GM13977 (cell line): Measurements from ENCODE around the gene LRP1B.

Experiments
- DNase-seq: peaks from one replicate; pipeline ENCODE4 v3.0.0; 2012; ENCODE audit warnings: low spot score
- in situ Hi-C: fragments of 300-500 bp; cut with MboI; formaldehyde crosslinking; loops from one replicate; pipeline ENCODE4 v1.12.0; 2022; ENCODE audit warnings: low sequenced_read_pairs, low pct_unique_long_range_greater_than_20kb, mixed read lengths, inconsistent platforms; ENCODE audit not compliant: unreplicated experiment
- TF ChIP-seq, protein P1 (sequence below): IDR thresholded peaks from 2 replicates; pipeline ENCODE4 v1.5.1; 2012; ENCODE audit warnings: mild to moderate bottlenecking, control low read depth; ENCODE audit not compliant: insufficient read depth; ENCODE audit errors: extremely low read depth, missing control alignments

Gene LRP1B

DNA sequence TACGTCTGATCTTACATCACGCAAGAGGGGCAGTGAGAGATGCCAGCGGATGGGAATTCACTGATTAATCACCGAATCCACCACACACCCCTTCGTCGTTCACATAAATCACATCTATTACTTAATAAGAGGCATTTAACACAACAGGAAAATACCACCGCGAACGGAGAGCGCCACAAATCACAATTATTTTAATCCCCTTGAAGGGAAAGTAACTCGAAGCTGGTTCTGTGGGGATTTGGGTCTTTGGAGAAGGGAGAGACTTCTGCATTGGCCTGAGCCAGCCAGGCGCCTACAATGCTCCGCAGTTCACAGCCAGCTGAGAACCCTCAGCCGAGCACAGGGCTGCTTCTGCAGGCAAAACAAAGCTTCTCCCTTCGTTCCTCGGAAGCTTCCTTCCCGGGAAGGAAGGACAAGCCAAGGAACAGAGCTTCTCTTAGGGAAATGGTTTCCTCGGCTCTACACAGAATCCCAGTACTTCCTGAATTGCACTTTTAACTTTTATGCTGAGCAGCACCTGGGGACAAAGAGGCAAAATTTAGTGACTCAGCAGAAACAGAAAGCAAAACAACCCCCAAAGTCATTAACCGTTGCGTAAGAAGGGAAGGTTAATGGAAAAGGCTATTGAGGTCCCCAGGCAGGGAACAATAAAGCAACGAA, at the start of gene LRP1B:
Gene LRP1B (minus strand): TSS at position 7 of the 660 bp plus-strand sequence. CDS start 287 bp downstream, outside the sequence.
- peak; percentile 23 for DNase-seq

DNA sequence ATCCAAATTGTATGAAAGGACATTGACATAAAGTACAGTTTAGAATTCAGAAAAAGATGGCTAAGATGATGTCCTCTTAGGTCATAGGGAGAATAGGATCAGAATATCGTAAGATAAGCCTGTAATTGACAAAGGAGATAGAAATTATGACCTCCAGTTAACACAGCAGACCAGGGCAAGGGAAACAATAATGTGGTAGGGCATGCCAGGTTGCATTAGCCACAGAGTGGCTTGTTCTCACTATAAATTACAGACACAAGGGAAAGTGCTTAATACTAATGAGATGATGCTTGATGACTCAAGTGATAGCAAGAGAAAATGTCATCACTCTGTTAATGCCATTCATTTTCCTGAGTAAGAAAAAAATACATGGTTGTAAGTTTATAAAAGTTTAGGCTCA, 48.9 kb upstream of the LRP1B start:
- TF ChIP-seq, protein P1, sequence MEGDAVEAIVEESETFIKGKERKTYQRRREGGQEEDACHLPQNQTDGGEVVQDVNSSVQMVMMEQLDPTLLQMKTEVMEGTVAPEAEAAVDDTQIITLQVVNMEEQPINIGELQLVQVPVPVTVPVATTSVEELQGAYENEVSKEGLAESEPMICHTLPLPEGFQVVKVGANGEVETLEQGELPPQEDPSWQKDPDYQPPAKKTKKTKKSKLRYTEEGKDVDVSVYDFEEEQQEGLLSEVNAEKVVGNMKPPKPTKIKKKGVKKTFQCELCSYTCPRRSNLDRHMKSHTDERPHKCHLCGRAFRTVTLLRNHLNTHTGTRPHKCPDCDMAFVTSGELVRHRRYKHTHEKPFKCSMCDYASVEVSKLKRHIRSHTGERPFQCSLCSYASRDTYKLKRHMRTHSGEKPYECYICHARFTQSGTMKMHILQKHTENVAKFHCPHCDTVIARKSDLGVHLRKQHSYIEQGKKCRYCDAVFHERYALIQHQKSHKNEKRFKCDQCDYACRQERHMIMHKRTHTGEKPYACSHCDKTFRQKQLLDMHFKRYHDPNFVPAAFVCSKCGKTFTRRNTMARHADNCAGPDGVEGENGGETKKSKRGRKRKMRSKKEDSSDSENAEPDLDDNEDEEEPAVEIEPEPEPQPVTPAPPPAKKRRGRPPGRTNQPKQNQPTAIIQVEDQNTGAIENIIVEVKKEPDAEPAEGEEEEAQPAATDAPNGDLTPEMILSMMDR = no peak
- no peak for DNase-seq
- in situ Hi-C loops = no loop called here

More for the DNA sequence above, at the start of gene LRP1B:
- TF ChIP-seq, protein P1 = no peak
- in situ Hi-C loops = no loop called here

DNA sequence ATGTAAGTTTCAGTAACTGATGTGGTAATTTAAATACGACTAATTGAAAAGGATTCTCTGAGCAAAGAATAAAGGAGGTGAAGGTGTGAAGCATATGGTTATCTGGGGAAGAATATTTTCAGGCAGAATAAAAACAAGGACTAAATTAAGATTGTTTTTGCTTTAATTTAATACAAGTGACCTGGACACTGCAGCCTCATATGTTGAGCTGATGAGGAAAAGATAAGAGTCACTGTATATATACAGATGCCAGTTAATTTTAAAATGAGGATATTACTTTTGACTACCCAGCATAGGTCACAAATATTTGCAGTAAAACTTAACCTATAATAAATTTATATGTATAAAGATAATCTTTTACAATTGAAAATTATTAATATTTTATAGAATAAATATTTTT, 47.8 kb upstream of the LRP1B start:
- DNase-seq = no peak
- TF ChIP-seq, protein P1 = no peak
- in situ Hi-C loops = no loop called here

DNA sequence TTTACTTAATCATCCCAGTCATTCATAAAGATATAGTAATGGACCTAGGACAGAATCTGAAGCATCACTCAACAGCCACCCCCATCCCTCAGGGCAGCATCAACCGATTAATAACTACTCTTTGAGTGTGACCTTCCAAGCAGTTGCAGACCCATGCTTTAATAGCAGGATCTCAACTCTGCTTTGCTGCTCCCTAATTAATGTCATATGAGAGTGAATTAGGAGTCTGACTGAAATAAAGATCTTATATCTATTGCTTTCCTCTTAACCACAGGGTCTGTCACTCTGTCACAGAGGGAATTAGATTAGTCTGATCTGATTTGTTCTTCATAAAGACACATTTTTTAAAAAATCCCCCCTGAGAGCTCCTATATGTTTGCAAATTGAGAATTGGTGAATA, 46.1 kb upstream of the LRP1B start:
- TF ChIP-seq, protein P1 = no peak
- no peak for DNase-seq
- in situ Hi-C loops = no loop called here

DNA sequence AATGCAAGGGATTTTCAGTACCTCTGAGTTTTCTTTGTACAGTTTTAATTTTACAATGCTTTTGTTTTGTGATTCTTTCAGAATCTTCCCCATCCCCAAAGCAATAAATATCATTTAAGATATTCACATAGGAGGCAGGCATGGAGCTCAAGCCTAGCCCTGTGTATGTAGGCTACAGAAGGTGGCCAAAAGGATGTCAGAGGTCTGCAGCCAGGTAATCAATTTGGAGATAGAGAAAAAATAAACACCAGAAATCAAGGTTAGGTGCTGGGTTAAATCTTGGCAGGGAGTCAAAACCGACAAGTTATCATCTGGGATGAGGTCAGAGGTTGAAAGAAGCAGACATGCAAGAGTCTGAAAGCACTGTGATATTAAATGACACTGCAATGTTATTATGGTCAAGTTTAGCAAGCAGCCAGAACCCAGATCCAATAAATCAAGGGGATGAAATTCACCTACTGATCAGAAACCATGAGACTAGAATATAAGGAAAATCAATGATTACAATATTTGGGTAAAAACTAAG, 45.1 kb upstream of the LRP1B start:
- no peak for DNase-seq
- in situ Hi-C loops = no loop called here
- TF ChIP-seq, protein P1 = no peak

DNA sequence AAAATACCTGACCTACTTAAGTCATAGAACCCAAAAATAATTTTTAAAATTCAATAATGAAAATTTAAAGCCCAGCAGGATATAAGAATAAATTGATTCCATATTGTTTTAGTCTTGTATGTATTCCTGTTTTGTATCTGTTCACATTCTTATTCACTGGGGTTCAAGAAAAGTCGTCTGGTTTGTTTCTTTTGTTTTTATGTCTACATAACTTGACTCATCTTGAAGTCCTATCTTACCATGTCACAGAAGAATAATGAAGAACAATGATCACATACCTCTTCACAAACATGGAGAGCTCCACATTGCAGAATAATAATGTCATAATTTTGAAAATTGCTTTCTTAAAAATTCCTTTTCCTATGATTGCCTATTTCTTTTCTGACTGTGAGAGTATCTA, 43.4 kb upstream of the LRP1B start:
- TF ChIP-seq, protein P1 = no peak
- DNase-seq = no peak
- in situ Hi-C loops = no loop called here
